NB4 (cell line): Measurements from ENCODE around the gene NMT1.
A peak's percentile ranks its signal among the peaks of the same experiment; 100 is the strongest.

ENCODE experiments used
- DNase-seq: peaks from one replicate; pipeline ENCODE4 v3.0.0; 2010; ENCODE audit warnings: low read depth
- H3K4me3 ChIP-seq: one replicate; pipeline ENCODE4 v1.5.1; 2011; ENCODE audit warnings: mild to moderate bottlenecking, low read depth, low read length, moderate library complexity
- MYC ChIP-seq: IDR thresholded peaks from 2 replicates; pipeline ENCODE4 v1.6.1; 2011; ENCODE audit warnings: low read depth, low read length
- POLR2A ChIP-seq: IDR thresholded peaks from 2 replicates; pipeline ENCODE4 v1.6.1; 2011; ENCODE audit warnings: mild to moderate bottlenecking; ENCODE audit not compliant: insufficient read length; ENCODE audit errors: extremely low read depth
- TF ChIP-seq, protein P1 (sequence below): IDR thresholded peaks from one replicate; pipeline ENCODE4 v1.5.1; 2012; ENCODE audit warnings: low read depth, low read length
- TF ChIP-seq, protein P2 (sequence below): IDR thresholded peaks from 2 replicates; pipeline ENCODE4 v1.6.1; 2011; ENCODE audit warnings: low read depth, low read length

Gene NMT1

DNA sequence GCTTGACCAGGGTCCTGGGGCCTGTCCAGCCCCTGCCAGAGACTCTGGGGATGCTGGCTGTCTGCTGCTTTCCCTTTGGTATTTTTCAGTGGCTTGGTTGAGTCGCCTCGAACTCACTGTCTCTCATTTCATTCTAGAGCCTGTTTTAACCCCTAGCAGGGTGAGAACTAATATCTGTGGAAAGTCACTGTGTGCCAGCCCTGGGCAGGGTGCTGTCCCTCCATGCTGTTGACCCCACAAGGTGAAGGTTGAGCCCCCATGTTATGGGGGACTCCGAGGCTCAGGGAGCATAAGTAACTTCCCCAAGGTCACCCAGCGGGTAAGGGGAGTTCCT lies 42.6 kb upstream of the NMT1 start:
- TF ChIP-seq POLR2A: no peak
- TF ChIP-seq, protein P1, sequence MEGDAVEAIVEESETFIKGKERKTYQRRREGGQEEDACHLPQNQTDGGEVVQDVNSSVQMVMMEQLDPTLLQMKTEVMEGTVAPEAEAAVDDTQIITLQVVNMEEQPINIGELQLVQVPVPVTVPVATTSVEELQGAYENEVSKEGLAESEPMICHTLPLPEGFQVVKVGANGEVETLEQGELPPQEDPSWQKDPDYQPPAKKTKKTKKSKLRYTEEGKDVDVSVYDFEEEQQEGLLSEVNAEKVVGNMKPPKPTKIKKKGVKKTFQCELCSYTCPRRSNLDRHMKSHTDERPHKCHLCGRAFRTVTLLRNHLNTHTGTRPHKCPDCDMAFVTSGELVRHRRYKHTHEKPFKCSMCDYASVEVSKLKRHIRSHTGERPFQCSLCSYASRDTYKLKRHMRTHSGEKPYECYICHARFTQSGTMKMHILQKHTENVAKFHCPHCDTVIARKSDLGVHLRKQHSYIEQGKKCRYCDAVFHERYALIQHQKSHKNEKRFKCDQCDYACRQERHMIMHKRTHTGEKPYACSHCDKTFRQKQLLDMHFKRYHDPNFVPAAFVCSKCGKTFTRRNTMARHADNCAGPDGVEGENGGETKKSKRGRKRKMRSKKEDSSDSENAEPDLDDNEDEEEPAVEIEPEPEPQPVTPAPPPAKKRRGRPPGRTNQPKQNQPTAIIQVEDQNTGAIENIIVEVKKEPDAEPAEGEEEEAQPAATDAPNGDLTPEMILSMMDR: no peak
- no peak for TF ChIP-seq MYC
- TF ChIP-seq, protein P2, sequence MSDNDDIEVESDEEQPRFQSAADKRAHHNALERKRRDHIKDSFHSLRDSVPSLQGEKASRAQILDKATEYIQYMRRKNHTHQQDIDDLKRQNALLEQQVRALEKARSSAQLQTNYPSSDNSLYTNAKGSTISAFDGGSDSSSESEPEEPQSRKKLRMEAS: no peak
- no peak overlapping the region for H3K4me3 ChIP-seq
- DNase-seq: no peak

- no peak overlapping the region for H3K4me3 ChIP-seq
- no peak for TF ChIP-seq POLR2A
- TF ChIP-seq, protein P2: no peak
- TF ChIP-seq, protein P1: peak; percentile 34
- no peak for TF ChIP-seq MYC
- peak; percentile 59 for DNase-seq
These were observed 42.0 kb upstream of the NMT1 start for GRCh38 chr17:45018848-45019711.

DNA sequence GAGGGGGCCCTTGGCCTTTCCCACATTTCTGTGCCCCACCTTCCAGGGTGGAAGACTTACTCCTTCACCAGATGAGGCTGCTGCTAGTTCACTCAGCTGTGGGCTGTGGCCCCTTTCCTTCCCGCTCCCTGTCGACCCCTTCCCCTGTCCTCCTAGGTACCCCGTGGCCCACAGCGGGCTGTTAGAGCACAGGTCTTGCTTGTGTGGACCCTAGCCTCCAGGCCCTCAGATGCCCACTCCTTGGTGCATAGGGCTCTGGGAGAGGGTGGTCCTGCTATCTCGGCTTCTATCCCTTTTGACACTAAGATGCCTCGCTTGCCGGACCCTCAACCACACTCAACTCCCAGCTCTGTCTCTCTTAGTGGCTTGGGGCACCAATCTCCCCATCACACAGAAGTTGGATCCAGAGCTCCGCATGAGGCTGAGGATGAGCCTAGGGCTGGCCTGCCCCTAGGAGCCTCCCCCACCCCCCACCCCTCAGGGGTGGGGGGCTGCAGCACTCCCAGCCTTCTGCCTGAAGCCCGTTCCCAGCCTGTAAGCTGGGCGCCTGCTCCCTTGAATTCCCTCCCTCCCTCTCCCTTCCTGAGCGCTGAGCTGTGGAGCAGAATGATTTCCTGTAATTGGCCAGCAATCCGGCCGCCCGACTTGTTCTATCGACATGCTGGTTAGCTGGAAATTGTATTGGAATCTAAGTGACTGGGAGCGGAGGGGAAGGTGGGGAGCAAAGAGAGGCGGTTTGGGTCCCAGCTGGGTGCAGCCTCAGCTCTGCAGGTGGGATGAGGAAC lies 40.6 kb upstream of the NMT1 start:
- TF ChIP-seq MYC (no peak), POLR2A (no peak)
- TF ChIP-seq, protein P1: no peak
- TF ChIP-seq, protein P2: no peak
- no peak for DNase-seq
- no peak overlapping the region for H3K4me3 ChIP-seq

DNA sequence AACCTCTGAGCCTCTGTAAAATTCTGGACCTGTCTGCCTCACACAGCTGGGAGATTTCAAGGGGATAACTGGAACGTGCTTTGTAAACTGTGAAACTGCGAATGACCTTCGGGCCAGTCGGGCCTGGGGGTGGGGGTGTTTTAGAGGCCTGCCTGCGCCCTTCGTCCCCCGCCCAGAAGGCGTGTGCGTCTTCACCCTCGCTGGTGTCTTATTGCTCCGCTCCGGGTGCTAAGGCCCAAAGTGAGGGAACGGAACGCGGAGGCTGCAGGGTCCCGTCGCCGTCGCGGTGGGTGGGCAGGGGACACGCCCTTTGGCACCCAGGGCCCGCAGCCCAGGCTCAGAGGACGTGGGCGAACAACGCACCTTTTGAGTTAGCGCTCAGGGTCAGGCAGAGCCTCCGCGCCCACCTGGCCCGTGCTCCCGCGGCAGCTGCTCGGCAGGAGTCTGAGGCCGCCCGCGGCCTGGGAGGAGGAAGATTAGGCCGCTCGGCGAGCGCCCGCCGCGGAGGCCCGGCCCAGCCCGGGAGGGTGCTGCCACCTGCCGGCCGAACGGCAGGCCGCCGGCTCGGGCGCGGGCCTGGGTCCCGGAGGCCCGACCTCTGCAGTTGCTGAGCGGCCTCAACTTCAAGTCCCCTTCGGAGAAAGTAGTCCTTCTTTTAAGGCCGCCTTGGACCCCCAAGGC lies 39.4 kb upstream of the NMT1 start:
- DNase-seq: peak; percentile 69
- no peak overlapping the region for H3K4me3 ChIP-seq
- TF ChIP-seq POLR2A: no peak
- TF ChIP-seq, protein P1: peak; percentile 52
- peak; percentile 38; the same call in 1 of the 2 replicates for TF ChIP-seq MYC
- TF ChIP-seq, protein P2: peak; percentile 14; the same call in 1 of the 2 replicates

DNA sequence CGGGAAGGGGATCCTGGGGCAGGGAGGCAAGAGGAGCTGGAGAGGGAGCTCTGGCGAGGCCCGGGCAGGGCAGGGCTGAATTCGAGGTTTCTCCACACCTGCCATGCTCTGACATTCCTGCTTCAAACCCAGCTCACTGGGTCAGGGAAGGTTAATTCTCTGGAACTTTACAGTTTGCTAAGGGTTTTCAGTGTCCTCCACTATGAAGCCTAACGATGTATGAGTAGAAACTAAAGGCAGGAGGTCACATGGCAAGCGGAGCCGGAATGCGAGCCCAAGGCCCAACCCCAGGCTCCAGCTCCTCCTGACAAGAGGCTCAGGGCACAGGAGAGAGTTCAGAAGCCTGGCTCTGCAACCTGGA lies 38.8 kb upstream of the NMT1 start:
- no peak for DNase-seq
- TF ChIP-seq, protein P1: no peak
- TF ChIP-seq MYC (no peak), POLR2A (no peak)
- TF ChIP-seq, protein P2: no peak
- no peak overlapping the region for H3K4me3 ChIP-seq
